NCI-H1105 treated with DMSO at 0.1 percent for 48 hours (cell line): ENCODE measurements around the gene KRTAP12-2.

Experiments
- DNase-seq: peaks from one replicate; lab custom pipeline; 2025; lab: John Stamatoyannopoulos, UW

The KRTAP12-2 gene

GRCh38 chr21:44666401-44667320, at the start of gene KRTAP12-2:
Gene KRTAP12-2 (minus strand): TSS chr21:44666927. CDS start chr21:44666886, 41 bp downstream.
- DNase-seq: peak; percentile 14

- no peak for DNase-seq
These were observed 48.2 kb upstream of the KRTAP12-2 start for GRCh38 chr21:44714905-44715304.

GRCh38 chr21:44713846-44714245, 47.1 kb upstream of the KRTAP12-2 start:
- DNase-seq: no peak

- no peak for DNase-seq
These were observed 46.4 kb upstream of the KRTAP12-2 start for GRCh38 chr21:44713130-44713529.

- DNase-seq: no peak
These were observed 45.7 kb upstream of the KRTAP12-2 start for GRCh38 chr21:44712203-44713028.

- DNase-seq: peak; percentile 75
These were observed 44.8 kb upstream of the KRTAP12-2 start, which contains the start of gene TSPEAR for GRCh38 chr21:44711327-44712202. Gene TSPEAR (minus strand): TSS chr21:44711572. CDS start chr21:44711514, 58 bp downstream.

GRCh38 chr21:44710756-44711326, 44.1 kb upstream of the KRTAP12-2 start:
- peak; percentile 93 for DNase-seq

- DNase-seq: peak; percentile 40
These were observed 43.6 kb upstream of the KRTAP12-2 start for GRCh38 chr21:44710294-44710665.

- peak; percentile 90 for DNase-seq
These were observed 42.9 kb upstream of the KRTAP12-2 start for GRCh38 chr21:44709426-44710293.

GRCh38 chr21:44708866-44709425, 42.2 kb upstream of the KRTAP12-2 start:
- DNase-seq: no peak

- no peak for DNase-seq
These were observed 41.6 kb upstream of the KRTAP12-2 start for GRCh38 chr21:44708213-44708865.

- DNase-seq: no peak
These were observed 40.2 kb upstream of the KRTAP12-2 start for GRCh38 chr21:44706706-44707581.

GRCh38 chr21:44706026-44706705, 39.4 kb upstream of the KRTAP12-2 start:
- DNase-seq: no peak

GRCh38 chr21:44704636-44705001, 37.9 kb upstream of the KRTAP12-2 start:
- no peak for DNase-seq

GRCh38 chr21:44703731-44704635, 37.3 kb upstream of the KRTAP12-2 start:
- no peak for DNase-seq

- no peak for DNase-seq
These were observed 36.4 kb upstream of the KRTAP12-2 start for GRCh38 chr21:44702973-44703730.
